GM21737 (cell line): Measurements from ENCODE around the gene CNTLN.
"Not testable (repeated sequence)": the region's sequence is repeated elsewhere in the genome, so short reads cannot be mapped to it uniquely, and the experiment has no call there.

Experiments used
- ATAC-seq: cut with Tn5 transposase; IDR thresholded peaks from one replicate; pipeline ENCODE4 v1.9.1; 2021; ENCODE audit warnings: mild to moderate bottlenecking, moderate library complexity; ENCODE audit not compliant: unreplicated experiment

Gene CNTLN

DNA sequence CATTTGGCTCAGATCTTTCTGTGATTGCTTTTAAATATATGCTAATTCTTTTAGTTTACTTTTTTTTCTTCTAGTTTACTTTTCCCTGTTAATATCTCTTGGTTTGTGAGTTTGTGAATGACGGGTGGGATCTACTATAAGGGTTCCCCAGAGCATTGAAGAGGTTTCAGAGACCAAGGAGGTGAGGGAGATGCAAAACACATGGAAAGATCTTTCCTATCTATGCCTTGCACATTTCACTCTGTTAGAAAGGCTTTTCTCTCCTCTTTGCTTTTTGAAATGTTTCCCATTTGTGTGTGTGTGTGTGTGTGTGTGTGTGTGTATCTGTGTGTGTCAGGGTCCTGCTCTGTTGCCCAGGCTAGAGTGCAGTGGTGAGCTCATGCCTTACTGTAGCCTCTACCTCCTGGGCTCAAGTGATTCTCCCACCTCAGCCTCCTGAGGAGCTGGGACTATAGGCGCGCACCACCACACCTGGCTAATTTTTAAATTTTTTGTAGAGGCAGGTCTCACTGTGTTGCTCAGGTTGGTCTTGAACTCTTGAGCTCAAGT lies 50.7 kb downstream of the CNTLN start:
- no peak for ATAC-seq

GRCh38 chr9:17191082-17191481 lies 56.2 kb downstream of the CNTLN start:
- no peak for ATAC-seq

DNA sequence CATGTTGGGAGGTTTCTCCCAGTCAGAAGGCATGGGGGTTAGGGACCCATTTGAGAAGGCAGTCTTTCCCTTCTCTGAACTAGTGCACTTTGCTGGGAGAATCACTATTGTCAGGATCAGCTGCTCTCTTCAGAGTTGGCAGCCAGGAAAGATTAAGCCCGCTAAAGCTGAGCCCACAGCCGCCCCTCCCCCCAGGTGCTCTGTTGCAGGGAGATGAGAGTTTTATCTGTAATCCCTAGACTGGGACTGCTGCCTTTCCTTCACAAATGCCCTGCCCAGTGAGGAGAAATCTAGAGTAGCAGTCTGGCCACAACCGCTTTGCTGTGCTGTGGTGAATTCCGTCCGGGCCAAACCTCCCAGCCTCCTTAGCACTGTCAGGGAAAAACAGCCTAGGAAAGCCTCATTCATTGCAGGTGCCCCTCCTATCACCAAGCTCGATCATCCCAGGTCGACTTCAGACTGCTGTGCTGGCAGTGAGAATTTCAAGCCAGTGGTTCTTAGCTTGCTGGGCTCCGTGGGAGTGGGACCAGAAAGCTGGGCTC lies 69.8 kb downstream of the CNTLN start:
- no peak for ATAC-seq

DNA sequence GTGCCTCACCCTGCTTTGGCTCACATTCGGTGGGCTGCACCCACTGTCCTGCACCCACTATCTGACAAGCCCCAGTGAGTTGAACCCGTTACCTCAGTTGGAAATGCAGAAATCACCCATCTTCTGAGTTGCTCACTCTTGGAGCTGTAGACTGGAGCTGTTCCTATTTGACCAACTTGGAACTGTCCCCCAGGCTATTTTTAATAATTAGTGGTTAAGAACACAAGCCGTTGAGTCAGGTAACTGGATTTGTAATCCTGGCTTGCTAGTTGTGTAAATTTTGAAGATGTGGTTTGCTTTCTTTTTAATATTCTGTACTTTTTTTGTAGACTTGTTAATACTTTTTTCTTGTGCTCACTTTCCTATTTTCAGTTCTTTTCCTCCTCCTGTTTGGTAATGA lies 81.2 kb downstream of the CNTLN start:
- ATAC-seq = no peak

DNA sequence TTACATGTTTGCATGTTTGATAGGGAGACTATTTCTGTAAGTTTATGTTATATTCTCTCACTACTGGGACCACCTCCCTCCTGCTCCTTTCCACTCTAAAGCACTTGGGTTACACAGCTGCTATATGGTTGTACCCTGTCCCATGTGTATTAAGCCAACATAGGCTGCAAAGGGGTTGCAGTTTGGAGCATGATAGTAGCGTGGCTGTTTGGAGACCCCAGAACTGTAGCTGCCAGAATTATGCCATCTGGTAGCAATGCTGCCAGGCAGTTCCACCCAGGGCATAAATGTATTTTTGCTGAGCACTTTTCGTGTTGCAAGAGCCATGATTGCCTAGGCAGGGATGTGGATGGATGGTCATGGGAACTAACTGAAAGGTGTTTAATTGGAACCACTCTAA lies 81.8 kb downstream of the CNTLN start:
- ATAC-seq = no peak

GRCh38 chr9:17217272-17217671 lies 82.4 kb downstream of the CNTLN start:
- ATAC-seq = no peak

DNA sequence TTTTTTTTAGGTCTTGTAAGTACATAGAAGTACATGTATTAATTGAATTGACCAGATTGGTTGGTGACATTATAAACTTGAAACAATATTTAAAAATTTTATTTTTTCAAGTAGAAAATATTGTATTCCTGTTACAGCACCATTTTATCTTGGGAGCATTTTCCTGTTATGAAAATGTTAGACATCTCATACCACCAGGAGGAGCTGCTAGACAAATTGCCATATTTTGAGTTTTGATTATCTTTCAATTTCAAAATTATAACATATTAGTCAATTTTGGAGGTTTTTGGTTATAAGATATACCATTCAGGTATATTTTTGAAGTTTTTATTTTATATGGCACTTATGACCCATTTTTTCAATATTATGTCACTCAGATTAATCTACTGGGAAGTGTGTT lies 84.4 kb downstream of the CNTLN start:
- no peak for ATAC-seq

DNA sequence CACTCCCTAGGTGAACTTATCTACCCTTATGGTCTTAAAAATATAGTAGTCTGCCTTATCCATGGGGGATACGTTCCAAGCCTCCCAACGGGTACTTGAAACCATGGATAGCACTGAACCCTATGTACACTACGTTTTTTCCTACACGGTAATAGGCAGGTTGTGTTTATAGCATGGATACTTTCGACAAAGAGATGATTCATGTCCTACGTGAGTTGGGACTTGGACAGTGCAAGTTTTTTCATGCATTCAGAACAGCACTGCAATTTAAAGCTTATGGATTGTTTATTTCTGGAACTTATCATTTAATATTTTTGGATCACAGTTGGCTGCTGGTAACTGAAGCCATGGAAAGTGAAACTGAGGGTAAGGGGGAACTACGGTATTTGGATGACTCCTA lies 88.1 kb downstream of the CNTLN start:
- ATAC-seq = no peak

DNA sequence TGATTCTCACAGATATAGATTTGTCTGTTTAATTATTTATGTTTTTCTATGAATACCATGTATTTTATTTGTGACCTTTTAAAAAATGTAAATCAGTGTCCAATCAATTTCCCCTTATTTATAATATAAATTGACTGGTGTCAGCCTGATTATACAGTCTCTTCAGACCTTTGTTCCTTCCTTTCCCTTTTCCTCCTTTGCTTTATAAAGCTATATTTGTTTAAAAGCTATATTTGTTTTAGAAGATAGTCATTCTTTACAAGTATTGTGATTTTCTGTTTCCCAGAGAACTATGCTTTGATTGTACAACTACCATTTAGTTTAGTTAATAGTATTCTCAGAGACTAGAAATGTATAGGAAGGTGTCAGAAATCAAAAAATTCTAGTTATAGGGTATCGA lies 90.6 kb downstream of the CNTLN start:
- ATAC-seq = no peak

DNA sequence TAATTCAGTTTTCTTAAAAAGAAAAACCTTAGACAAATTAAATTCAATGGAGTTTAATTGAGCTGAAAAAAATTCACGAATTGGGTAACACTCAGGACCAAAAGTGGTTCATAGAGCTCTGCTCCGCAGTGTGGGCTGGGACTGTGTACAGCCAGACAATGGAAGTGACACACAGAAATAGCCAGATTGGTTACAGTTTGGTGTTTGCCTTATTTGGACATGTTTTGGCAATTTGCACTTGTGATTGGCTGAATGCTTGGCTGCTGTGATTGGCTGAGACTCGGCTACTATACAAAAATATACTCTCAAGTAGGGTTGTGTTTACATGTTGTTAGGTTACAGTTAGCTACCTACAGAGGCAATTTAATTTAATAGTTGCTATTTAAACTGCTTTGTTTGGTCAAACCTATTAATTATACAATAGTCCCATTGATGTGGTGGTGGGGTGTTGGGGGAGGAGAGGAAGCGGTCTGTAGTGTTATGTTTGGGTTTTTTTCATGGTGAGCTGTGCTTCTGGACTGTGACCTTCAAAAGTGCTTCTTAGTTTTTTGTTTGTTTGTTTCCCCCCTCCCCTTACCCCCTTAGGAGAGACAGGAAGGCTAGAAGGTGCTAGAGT lies 95.2 kb downstream of the CNTLN start:
- ATAC-seq = no peak

DNA sequence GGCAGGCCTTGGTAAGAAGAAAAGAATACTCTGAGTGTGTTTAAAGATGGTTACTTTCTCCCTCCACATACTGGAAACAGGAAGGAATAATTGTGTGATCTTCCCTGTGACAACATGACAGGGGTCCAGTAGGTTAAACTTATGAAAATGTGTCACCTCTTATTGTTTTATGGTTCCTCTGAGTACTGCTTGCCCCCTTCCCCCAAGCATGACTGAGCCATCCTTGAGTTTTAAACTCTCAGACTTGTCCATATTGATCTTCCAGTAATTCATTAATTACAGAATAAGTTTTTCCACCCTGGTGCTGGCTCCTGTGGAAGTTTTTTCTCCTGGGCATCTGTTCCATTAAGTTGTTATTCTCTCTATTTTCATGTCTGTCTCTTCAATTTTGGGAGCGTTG lies 95.8 kb downstream of the CNTLN start:
- no peak for ATAC-seq

DNA sequence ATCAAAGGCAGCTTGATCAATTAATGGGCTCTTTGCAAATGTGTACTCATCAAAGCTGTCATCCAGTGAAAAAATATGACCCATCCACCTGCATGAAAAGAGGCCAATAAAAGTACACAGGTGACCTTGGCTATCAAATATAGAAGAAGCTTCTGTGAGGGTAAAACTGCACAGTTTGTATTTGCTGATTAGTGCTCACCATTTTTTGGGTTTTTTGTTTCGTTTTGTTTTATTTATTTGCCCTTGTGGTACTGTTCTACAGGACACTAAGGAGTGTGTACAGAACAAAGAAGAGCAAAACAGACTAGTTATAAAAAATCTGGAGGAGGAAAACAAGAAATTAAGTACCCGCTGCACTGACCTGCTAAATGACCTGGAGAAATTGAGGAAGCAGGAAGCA lies 101.3 kb downstream of the CNTLN start:
- no peak for ATAC-seq

- no peak for ATAC-seq
Observed at GRCh38 chr9:17246770-17247169, 111.9 kb downstream of the CNTLN start.

GRCh38 chr9:17251100-17251499 lies 116.3 kb downstream of the CNTLN start:
- no peak for ATAC-seq

- not testable (repeated sequence) for ATAC-seq
Observed at GRCh38 chr9:17268531-17269188, 133.8 kb downstream of the CNTLN start.

DNA sequence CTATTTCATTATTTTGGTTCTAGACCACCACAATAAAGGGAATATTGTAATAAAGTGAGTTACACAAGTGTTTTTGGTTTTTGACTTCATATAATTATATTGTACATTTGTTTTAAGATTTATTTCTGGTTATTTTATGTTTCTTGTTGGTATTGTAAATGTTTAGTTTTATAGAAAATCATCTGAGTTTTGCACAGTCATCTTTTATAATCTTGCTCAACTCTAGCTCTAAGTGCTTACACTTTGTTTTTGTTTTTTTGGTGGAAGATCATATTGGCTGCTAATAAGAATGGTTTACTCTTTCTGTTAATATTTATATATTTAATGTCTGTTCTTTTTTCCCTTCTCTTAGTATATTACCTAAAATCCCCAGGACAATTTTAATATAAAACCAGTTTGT lies 135.0 kb downstream of the CNTLN start:
- no peak for ATAC-seq

DNA sequence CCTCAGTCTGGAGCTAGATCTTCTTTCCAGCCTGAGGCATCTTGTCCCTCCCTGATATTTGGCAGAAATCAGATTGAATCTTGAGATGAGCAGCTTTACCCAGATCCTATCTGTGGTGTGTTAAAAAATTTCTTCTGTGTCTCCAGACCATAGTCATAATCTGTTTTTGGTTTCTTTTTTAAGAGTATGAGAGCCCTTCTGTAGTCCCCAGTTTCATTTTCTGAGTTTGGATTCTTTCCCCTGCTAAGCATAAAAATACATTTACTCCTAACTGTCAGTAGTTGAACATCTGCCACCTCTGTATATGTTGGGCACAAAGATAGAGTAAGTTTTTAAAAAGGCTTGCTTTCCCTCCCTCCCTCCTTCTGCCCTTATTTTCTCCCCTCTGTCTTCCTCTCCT lies 137.7 kb downstream of the CNTLN start:
- ATAC-seq = no peak

- ATAC-seq = no peak
Observed at GRCh38 chr9:17280350-17281012, 145.6 kb downstream of the CNTLN start.

GRCh38 chr9:17290673-17291072 lies 155.8 kb downstream of the CNTLN start:
- not testable (repeated sequence) for ATAC-seq

GRCh38 chr9:17291766-17292165 lies 156.9 kb downstream of the CNTLN start:
- no peak for ATAC-seq

DNA sequence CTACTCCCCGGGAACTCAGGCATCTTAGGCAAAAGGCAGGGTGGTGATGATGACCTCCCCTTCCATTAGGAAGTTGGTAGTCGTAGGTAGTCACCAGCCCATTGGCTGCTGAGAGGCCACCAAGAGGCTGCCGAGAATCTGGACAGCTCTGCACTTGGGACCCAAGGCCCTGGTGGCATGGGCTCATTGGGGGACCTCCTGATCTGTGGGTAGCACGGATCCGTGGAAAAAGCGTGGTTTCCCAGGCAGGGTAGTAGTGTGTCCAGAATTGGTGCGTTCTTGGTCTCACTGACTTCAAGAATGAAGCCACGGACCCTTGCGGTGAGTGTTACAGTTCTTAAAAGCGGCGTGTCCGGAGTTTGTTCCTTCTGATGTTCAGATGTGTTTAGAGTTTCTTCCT lies 158.8 kb downstream of the CNTLN start:
- no peak for ATAC-seq
